K562 (cell line): Measurements from ENCODE around the gene DIP2B. TPM values are rescaled to one million over a fixed set of nuclear protein-coding genes. Genes with fewer than 3 reads are reported as not detected.

Experiments
- CBFA2T2 ChIP-seq: fragments of 450-650 bp; conservative IDR thresholded peaks from 2 replicates; pipeline ENCODE4 v1.6.1; 2017; ENCODE audit warnings: mild to moderate bottlenecking
- CXXC5 ChIP-seq: fragments of 250-450 bp; sonication (Bioruptor Pico); IDR thresholded peaks from 2 replicates; pipeline ENCODE4 v1.8.0; 2022; ENCODE audit warnings: inconsistent platforms, mild to moderate bottlenecking, moderate library complexity
- DPF2 ChIP-seq: fragments of 450-650 bp; IDR thresholded peaks from 2 replicates; pipeline ENCODE4 v1.6.1; 2016
- IFI16 ChIP-seq: fragments of 250-450 bp; sonication (Bioruptor Pico); IDR thresholded peaks from 2 replicates; pipeline ENCODE4 v2.1.2; 2022; ENCODE audit warnings: mild to moderate bottlenecking, inconsistent platforms
- KLF1 ChIP-seq: fragments of 450-650 bp; IDR thresholded peaks from 2 replicates; pipeline ENCODE4 v1.6.1; 2016; ENCODE audit warnings: missing genetic modification characterization, missing compliant biosample characterization
- MCM3 ChIP-seq: fragments of 450-650 bp; IDR thresholded peaks from 2 replicates; pipeline ENCODE4 v1.6.1; 2016
- MXI1 ChIP-seq: IDR thresholded peaks from 2 replicates; pipeline ENCODE4 v1.6.1; 2011; ENCODE audit warnings: low read depth, mild to moderate bottlenecking, improper control_type of control experiment, low read length
- MYC ChIP-seq, 2 experiments: fragments of 250-450 bp in 1 of 2; sonication (Bioruptor Pico) in 1 of 2; IDR thresholded peaks; 2 replicates each; pipeline versions ENCODE4 v1.5.1 to v1.6.1; 2012 to 2021; ENCODE audit warnings: low read depth in 2 of 2, borderline replicate concordance in 1 of 2, improper control_type of control experiment in 1 of 2, low read length in 1 of 2, mild to moderate bottlenecking in 1 of 2, moderate library complexity in 1 of 2
- POLR2AphosphoS5 ChIP-seq: IDR thresholded peaks from 2 replicates; pipeline ENCODE4 v1.6.1; 2011; ENCODE audit warnings: mild to moderate bottlenecking, low read depth, low read length, moderate library complexity; ENCODE audit not compliant: control insufficient read depth, insufficient read depth
- SMC3 ChIP-seq: conservative IDR thresholded peaks from 2 replicates; pipeline ENCODE4 v1.6.1; 2011; ENCODE audit warnings: low read depth, low read length, improper control_type of control experiment; ENCODE audit not compliant: insufficient read depth
- SP1 ChIP-seq: sonication (generic); formaldehyde crosslinking; IDR thresholded peaks from 2 replicates; pipeline ENCODE4 v1.8.1; 2022; ENCODE audit warnings: mild to moderate bottlenecking, missing genetic modification reagents
- XRCC3 ChIP-seq: fragments of 450-650 bp; IDR thresholded peaks from 2 replicates; pipeline ENCODE4 v1.6.1; 2017; ENCODE audit warnings: mild to moderate bottlenecking, moderate library complexity
- polyA plus RNA-seq, 8 experiments: library from polyadenylated mRNA; depleted of rRNA in 4 of 8; stranded (reverse) in 5 of 8; unstranded in 3 of 8; fragments of >200 nt; fragmentation: Nextera tagmentation in 2 of 8; fragmentation: Illumina TruSeq in 1 of 8; extraction: Ambion mirVana in 2 of 8; extraction: Trizol in 1 of 8; gene quantifications; 2 replicates each; pipeline versions ENCODE4 v1.2.1 to v1.2.3, GENCODE V29; 2011 to 2014; ENCODE audit warnings: inconsistent platforms in 1 of 8, missing spikeins in 1 of 8
- total RNA-seq, 7 experiments: library from RNA; depleted of rRNA in 6 of 7; stranded (reverse); fragments of >200 nt in 6 of 7; fragmentation: Illumina TruSeq in 2 of 7; extraction: Trizol in 2 of 7; gene quantifications; 2 replicates each; pipeline versions ENCODE4 v1.2.1 to v1.2.3, GENCODE V29; 2011 to 2021; ENCODE audit warnings: low replicate concordance in 1 of 7
- TF ChIP-seq, protein P1 (sequence below), 2 experiments: fragments of 450-650 bp; IDR thresholded peaks; 2 replicates each; pipeline ENCODE4 v1.6.1; 2018; ENCODE audit warnings: mild to moderate bottlenecking in 2 of 2, low read depth in 1 of 2; ENCODE audit not compliant: partially characterized antibody in 2 of 2
- TF ChIP-seq, protein P2 (sequence below): fragments of 450-650 bp; IDR thresholded peaks from 2 replicates; pipeline ENCODE4 v1.6.1; 2017; ENCODE audit warnings: antibody characterized with exemption, mild to moderate bottlenecking
- TF ChIP-seq, protein P3 (sequence below), 2 experiments: fragments of 450-650 bp; conservative IDR thresholded peaks; 2 replicates each; pipeline ENCODE4 v1.6.1; 2017; ENCODE audit warnings: mild to moderate bottlenecking in 2 of 2, moderate library complexity in 2 of 2
- TF ChIP-seq, protein P4 (sequence below): fragments of 250-450 bp; sonication (Bioruptor Pico); IDR thresholded peaks from 2 replicates; pipeline ENCODE4 v1.8.0; 2021; ENCODE audit warnings: borderline replicate concordance, mild to moderate bottlenecking, moderate library complexity; ENCODE audit not compliant: poor library complexity, severe bottlenecking
- TF ChIP-seq, protein P5 (sequence below): sonication (generic); formaldehyde crosslinking; IDR thresholded peaks from 2 replicates; pipeline ENCODE4 v1.9.0; 2022; ENCODE audit warnings: mild to moderate bottlenecking, missing genetic modification reagents

The DIP2B gene
- total and polyA plus RNA-seq, 9 of the 15 experiments (the other 6 are each of a cell fraction or from before 2014, with no cell fraction given) = 4.6 to 26.1 (median 18.8) TPM

DNA sequence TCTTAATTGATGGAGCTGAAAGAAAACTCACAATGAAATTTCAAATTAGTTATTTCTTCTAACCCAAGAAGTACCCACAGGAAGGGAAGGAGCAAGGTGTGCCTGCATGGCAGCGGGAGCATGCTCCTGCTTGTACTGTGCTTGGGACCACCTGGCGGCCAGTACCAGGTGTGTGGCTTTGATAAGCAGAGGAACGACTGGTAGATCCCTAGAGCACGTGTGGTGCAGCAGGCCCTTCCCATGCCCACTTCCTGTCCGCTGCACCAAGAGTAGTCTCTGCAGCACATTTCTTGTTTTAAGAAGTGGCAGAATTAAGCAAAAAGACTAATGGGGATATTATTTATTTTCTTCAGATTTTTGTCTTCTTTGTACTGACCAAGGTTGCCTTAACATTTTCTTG is 136.8 kb downstream of the DIP2B start (continued):
- no peak for TF ChIP-seq IFI16 (CRISPR knock-in tag)
- no peak for TF ChIP-seq MCM3
- TF ChIP-seq, protein P1, sequence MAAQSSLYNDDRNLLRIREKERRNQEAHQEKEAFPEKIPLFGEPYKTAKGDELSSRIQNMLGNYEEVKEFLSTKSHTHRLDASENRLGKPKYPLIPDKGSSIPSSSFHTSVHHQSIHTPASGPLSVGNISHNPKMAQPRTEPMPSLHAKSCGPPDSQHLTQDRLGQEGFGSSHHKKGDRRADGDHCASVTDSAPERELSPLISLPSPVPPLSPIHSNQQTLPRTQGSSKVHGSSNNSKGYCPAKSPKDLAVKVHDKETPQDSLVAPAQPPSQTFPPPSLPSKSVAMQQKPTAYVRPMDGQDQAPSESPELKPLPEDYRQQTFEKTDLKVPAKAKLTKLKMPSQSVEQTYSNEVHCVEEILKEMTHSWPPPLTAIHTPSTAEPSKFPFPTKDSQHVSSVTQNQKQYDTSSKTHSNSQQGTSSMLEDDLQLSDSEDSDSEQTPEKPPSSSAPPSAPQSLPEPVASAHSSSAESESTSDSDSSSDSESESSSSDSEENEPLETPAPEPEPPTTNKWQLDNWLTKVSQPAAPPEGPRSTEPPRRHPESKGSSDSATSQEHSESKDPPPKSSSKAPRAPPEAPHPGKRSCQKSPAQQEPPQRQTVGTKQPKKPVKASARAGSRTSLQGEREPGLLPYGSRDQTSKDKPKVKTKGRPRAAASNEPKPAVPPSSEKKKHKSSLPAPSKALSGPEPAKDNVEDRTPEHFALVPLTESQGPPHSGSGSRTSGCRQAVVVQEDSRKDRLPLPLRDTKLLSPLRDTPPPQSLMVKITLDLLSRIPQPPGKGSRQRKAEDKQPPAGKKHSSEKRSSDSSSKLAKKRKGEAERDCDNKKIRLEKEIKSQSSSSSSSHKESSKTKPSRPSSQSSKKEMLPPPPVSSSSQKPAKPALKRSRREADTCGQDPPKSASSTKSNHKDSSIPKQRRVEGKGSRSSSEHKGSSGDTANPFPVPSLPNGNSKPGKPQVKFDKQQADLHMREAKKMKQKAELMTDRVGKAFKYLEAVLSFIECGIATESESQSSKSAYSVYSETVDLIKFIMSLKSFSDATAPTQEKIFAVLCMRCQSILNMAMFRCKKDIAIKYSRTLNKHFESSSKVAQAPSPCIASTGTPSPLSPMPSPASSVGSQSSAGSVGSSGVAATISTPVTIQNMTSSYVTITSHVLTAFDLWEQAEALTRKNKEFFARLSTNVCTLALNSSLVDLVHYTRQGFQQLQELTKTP (IDR thresholded peaks at IDR 0.05; ENCODE audit: low read depth in 1 of 2, partially characterized antibody in 2 of 2) = no peak
- peak; percentile 73; the same call in 1 of the 2 replicates for TF ChIP-seq MYC (IDR thresholded peaks at IDR 0.05; ENCODE audit: low read depth, low read length)
- TF ChIP-seq MYC (CRISPR knock-in tag; IDR thresholded peaks at IDR 0.05; ENCODE audit: borderline replicate concordance, low read depth) = no peak
- TF ChIP-seq MXI1 = no peak
- TF ChIP-seq, protein P2, sequence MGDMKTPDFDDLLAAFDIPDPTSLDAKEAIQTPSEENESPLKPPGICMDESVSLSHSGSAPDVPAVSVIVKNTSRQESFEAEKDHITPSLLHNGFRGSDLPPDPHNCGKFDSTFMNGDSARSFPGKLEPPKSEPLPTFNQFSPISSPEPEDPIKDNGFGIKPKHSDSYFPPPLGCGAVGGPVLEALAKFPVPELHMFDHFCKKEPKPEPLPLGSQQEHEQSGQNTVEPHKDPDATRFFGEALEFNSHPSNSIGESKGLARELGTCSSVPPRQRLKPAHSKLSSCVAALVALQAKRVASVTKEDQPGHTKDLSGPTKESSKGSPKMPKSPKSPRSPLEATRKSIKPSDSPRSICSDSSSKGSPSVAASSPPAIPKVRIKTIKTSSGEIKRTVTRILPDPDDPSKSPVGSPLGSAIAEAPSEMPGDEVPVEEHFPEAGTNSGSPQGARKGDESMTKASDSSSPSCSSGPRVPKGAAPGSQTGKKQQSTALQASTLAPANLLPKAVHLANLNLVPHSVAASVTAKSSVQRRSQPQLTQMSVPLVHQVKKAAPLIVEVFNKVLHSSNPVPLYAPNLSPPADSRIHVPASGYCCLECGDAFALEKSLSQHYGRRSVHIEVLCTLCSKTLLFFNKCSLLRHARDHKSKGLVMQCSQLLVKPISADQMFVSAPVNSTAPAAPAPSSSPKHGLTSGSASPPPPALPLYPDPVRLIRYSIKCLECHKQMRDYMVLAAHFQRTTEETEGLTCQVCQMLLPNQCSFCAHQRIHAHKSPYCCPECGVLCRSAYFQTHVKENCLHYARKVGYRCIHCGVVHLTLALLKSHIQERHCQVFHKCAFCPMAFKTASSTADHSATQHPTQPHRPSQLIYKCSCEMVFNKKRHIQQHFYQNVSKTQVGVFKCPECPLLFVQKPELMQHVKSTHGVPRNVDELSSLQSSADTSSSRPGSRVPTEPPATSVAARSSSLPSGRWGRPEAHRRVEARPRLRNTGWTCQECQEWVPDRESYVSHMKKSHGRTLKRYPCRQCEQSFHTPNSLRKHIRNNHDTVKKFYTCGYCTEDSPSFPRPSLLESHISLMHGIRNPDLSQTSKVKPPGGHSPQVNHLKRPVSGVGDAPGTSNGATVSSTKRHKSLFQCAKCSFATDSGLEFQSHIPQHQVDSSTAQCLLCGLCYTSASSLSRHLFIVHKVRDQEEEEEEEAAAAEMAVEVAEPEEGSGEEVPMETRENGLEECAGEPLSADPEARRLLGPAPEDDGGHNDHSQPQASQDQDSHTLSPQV = peak; percentile 67; the same call in 1 of the 2 replicates
- TF ChIP-seq DPF2 = peak; percentile 60; the same call in 1 of the 2 replicates
- TF ChIP-seq, protein P3, sequence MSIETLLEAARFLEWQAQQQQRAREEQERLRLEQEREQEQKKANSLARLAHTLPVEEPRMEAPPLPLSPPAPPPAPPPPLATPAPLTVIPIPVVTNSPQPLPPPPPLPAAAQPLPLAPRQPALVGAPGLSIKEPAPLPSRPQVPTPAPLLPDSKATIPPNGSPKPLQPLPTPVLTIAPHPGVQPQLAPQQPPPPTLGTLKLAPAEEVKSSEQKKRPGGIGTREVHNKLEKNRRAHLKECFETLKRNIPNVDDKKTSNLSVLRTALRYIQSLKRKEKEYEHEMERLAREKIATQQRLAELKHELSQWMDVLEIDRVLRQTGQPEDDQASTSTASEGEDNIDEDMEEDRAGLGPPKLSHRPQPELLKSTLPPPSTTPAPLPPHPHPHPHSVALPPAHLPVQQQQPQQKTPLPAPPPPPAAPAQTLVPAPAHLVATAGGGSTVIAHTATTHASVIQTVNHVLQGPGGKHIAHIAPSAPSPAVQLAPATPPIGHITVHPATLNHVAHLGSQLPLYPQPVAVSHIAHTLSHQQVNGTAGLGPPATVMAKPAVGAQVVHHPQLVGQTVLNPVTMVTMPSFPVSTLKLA (conservative IDR thresholded peaks at IDR 0.05) = peak; percentile 68 to 79; a peak in 3 of 4 replicates
- peak; percentile 75 for TF ChIP-seq CBFA2T2
- TF ChIP-seq SMC3 = no peak
- TF ChIP-seq, protein P4, sequence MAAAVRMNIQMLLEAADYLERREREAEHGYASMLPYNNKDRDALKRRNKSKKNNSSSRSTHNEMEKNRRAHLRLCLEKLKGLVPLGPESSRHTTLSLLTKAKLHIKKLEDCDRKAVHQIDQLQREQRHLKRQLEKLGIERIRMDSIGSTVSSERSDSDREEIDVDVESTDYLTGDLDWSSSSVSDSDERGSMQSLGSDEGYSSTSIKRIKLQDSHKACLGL (CRISPR knock-in tag) = no peak
- TF ChIP-seq CXXC5 (CRISPR knock-in tag) = 0 out of 2 replicates have a peak, but pooled peaks have one; percentile 16
- 0 out of 2 replicates have a peak, but pooled peaks have one; percentile 32 for TF ChIP-seq POLR2AphosphoS5
- TF ChIP-seq, protein P5, sequence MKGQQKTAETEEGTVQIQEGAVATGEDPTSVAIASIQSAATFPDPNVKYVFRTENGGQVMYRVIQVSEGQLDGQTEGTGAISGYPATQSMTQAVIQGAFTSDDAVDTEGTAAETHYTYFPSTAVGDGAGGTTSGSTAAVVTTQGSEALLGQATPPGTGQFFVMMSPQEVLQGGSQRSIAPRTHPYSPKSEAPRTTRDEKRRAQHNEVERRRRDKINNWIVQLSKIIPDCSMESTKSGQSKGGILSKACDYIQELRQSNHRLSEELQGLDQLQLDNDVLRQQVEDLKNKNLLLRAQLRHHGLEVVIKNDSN = peak; percentile 54
- TF ChIP-seq SP1 (CRISPR knock-in tag) = no peak
- TF ChIP-seq XRCC3 = no peak
- no peak for TF ChIP-seq KLF1
